ENCODE data around the gene NTNG1. TPM values are rescaled to one million over a fixed set of nuclear protein-coding genes. Genes with fewer than 3 reads are reported as not detected.
"Not testable (repeated sequence)": the region's sequence is repeated elsewhere in the genome, so short reads cannot be mapped to it uniquely, and the experiment has no call there.

NTNG1 gene
- 1 to 10 TPM in 4 of 9 donors, under 1 TPM in 3, not detected in 2; 0.13 to 4.3 (median 2.8) TPM for total RNA-seq
- 1 to 10 TPM; 1.2 to 4.6 (median 2.8) TPM for polyA plus RNA-seq
- long read RNA-seq, donor 1, result 0 reads
- long read RNA-seq, donor 2, result 0 reads
- long read RNA-seq, donor 3, result 0 reads
- long read RNA-seq, donor 4, result 0 reads
- long read RNA-seq, donor 5, result 0 reads
- long read RNA-seq, donor 6, result 0 reads
- long read RNA-seq, donor 7, partial matches to known transcripts, result 0 of 1 reads
- long read RNA-seq, donor 7, other reads (novel, unspliced or antisense), result 0 of 1 reads
- long read RNA-seq, donor 8, result 0 reads
- long read RNA-seq, donor 9, result 0 reads
- long read RNA-seq, donor 10, result 0 reads

DNA sequence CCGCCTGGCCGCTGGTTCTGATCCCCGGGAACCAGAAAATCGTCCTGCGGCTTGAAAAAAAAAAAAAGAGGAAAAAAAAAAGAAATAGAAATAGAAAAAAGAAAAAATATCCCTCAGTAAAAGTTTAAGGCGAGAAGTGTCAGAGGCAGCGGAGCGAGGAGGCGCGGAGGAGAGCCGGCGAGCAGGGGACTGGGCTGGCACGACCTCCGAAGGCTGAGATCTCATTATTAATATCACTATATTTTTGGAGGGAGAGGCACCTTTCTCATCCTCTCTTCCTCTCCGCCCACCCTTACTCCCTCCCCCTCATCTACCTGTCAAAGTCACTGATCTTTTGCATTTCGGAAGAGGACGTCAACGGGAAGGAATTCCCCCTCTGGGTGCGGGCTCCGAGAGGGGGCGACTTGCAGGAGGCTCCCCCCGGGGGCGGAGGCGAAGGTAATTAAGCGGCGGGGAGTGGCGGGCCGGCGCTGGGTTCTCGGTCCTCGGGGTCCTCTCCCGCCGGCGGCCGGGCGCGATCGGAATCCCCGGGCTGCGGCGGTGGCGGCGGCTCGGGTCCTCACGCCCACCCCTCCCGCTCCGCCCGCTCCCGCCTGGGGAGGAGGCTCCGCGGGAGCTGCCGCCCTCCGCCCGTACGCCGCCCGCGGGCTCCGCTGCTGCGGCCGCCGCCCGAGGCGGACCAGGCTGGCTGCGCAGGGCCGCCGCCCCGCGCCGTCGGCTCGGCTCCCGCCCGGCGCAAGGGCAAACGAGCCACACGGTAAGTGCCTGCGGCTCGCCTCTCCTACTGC is at the start of gene NTNG1:
NTNG1 (plus strand) TSS at position 337 of the 788 bp plus-strand sequence.
- DNase-seq, result no peak
- peak within 1 kb of the TSS in 2 of 4 donors; percentile 10 to 60 for H3K4me3 ChIP-seq
- peaks cover 6% of the 10 kb centered on the region for H3K27me3 ChIP-seq
- peaks cover 12 to 19% of the 10 kb centered on the region in 2 donors for H3K4me1 ChIP-seq (replicated peaks in 1 of 2)
- intact Hi-C loops (cut with DNase I), result no loop called here
- H3K27ac ChIP-seq, result peak within 1 kb of the TSS in 1 of 5 donors; percentile 13
- no peaks in the 10 kb centered on the region for H3K36me3 ChIP-seq (replicated peaks in 1 of 2)
- no peaks in the 10 kb centered on the region for H3K9me3 ChIP-seq (replicated peaks in 1 of 3)
- TF ChIP-seq, protein P1, sequence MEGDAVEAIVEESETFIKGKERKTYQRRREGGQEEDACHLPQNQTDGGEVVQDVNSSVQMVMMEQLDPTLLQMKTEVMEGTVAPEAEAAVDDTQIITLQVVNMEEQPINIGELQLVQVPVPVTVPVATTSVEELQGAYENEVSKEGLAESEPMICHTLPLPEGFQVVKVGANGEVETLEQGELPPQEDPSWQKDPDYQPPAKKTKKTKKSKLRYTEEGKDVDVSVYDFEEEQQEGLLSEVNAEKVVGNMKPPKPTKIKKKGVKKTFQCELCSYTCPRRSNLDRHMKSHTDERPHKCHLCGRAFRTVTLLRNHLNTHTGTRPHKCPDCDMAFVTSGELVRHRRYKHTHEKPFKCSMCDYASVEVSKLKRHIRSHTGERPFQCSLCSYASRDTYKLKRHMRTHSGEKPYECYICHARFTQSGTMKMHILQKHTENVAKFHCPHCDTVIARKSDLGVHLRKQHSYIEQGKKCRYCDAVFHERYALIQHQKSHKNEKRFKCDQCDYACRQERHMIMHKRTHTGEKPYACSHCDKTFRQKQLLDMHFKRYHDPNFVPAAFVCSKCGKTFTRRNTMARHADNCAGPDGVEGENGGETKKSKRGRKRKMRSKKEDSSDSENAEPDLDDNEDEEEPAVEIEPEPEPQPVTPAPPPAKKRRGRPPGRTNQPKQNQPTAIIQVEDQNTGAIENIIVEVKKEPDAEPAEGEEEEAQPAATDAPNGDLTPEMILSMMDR (IDR thresholded peaks at IDR 0.05), result no peak
- TF ChIP-seq POLR2A (IDR thresholded peaks at IDR 0.05), result no peak
- WGBS, 4 donors, result 1 to 3% (median 2%) methylated on average over 21 to 79 of the region's 79 CpGs

DNA sequence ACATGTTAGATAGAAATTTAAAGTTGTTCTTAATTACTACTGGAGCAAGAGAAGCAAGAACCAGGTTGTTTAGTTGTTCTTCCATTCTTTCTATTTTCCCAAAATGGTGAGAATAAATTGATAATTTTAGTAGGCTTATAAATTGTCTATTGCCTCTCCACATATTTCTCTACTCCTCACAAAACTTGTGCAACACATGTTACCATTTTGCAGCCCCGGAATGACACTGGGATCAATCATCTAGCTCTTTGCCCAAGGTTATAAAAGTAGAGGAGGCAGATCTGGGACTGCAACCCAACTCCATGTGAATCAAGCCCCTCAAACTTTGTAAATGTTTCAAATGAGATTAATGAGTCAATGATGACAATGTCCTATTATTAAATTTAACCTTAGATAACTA is 49.4 kb upstream of the NTNG1 start:
- WGBS, 4 donors, result 62 to 88% (median 79%) methylated on average over 1 of the region's 1 CpG
- intact Hi-C loops (cut with DNase I), result no loop called here
- no peak for TF ChIP-seq POLR2A (IDR thresholded peaks at IDR 0.05)
- TF ChIP-seq, protein P1 (IDR thresholded peaks at IDR 0.05), result no peak
- no peaks in the 10 kb centered on the region for H3K36me3 ChIP-seq (replicated peaks in 1 of 2)
- H3K27me3 ChIP-seq, result no peaks in the 10 kb centered on the region
- H3K27ac ChIP-seq, result no peak overlapping the region
- H3K9me3 ChIP-seq (replicated peaks in 1 of 3), result no peaks in the 10 kb centered on the region
- no peak overlapping the region for H3K4me3 ChIP-seq
- DNase-seq, result no peak
- H3K4me1 ChIP-seq (replicated peaks in 1 of 2), result no peaks in the 10 kb centered on the region

DNA sequence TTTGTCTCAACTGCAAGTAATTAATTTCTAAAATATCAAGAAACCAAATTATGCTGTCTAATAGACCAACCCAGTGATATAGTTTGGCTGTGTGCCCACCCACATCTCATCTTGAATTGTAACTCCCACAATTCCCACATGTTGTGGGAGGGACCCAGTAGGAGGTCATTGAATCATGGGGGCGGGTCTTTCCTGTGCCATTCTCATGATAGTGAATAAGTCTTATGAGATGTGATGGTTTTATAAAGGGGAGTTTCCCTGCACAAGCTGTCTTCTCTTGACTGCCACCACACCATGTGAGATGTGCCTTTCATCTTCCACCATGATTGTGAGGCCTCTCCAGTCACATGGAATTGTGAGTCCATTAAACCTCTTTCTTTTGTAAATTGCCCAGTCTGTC is 47.4 kb upstream of the NTNG1 start:
- intact Hi-C loops (cut with DNase I); H3K36me3 ChIP-seq (replicated peaks in 1 of 2); H3K9me3 ChIP-seq (replicated peaks in 1 of 3); H3K4me1 ChIP-seq (replicated peaks in 1 of 2); H3K4me3 ChIP-seq; H3K27ac ChIP-seq; DNase-seq; H3K27me3 ChIP-seq: not testable (repeated sequence)
- 73 to 81% (median 81%) methylated on average over 1 of the region's 1 CpG for WGBS, 4 donors

DNA sequence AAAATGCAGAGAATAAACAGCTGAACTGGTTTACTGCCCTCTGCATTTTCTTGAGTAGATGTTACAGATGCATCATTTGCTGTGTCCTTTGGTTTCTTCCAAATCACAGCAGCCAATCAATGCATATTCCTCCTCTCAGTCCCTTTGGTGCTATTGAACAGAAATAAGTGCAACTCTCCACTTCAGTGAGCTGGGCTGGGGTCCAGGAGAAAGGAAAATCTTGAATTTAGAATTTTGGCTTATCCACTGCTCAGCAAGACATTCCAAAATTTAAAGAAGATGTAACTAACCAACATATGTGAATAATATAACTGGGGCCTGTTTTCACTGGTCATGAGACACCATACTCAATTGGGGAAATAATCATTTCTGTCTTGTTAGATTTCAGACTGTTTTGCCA is 45.2 kb upstream of the NTNG1 start:
- intact Hi-C loops (cut with DNase I), result no loop called here
- no peak overlapping the region for H3K4me3 ChIP-seq
- H3K9me3 ChIP-seq (replicated peaks in 1 of 3), result no peaks in the 10 kb centered on the region
- H3K27ac ChIP-seq, result no peak overlapping the region
- H3K36me3 ChIP-seq (replicated peaks in 1 of 2), result no peaks in the 10 kb centered on the region
- no peaks in the 10 kb centered on the region for H3K27me3 ChIP-seq
- no peaks in the 10 kb centered on the region for H3K4me1 ChIP-seq (replicated peaks in 1 of 2)
- DNase-seq, result no peak
- no peak for TF ChIP-seq POLR2A (IDR thresholded peaks at IDR 0.05)
- TF ChIP-seq, protein P1 (IDR thresholded peaks at IDR 0.05), result no peak
